PC-9 (cell line): ENCODE measurements around the gene PPP1R15B.

Source experiments
- EZH2 ChIP-seq: fragments of 200-600 bp; sonication (generic); IDR thresholded peaks from 2 replicates; pipeline ENCODE4 v1.8.0; 2017; ENCODE audit warnings: antibody characterized with exemption, low read depth
- TF ChIP-seq, protein P1 (sequence below): fragments of 200-600 bp; sonication (generic); conservative IDR thresholded peaks from 2 replicates; pipeline ENCODE4 v1.6.1; 2017; ENCODE audit warnings: mixed run types, antibody characterized with exemption, mild to moderate bottlenecking, moderate library complexity

DNA sequence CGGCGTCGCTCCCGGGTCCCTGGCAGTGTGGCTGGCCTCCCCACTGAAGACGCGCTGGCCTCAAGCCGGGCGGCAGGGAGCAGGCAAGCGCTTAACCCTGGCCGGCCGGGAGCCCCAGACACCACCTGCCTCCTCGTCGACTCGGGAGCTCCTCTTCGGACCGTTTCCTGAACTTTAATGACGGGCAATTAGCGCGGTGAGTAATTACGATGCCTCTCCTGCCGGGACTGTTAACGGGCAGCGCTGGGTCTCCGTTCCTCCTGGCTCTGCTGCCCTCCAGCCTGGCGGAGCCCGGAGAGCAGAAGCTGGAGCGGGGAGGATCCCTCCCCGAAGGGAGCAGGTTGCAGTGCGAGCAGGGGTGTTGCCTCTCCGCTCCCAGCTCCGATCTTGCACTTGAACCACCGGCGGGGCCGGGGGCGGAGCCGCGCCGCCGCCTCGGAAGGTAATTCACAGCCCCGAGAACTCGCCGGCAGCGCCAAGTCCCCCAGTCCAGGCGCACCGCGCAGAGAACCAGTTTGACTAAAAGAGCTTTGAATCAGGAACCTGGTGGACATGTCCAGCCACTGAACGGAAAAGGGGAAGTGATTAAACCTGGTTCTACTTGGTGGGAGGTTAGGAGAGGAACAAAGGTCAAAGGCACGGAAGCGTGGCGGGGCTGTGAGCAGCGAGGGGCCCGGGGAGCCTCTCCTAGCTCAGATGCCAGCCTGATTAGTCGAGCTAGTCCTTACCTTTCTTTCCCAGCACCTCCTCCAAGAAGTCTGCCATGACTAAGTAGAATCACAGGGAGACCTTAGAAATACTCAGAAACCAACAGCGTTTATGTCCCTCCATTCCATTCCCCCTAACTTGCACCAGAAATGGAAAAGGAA lies 33.6 kb downstream of the PPP1R15B start:
- TF ChIP-seq, protein P1, sequence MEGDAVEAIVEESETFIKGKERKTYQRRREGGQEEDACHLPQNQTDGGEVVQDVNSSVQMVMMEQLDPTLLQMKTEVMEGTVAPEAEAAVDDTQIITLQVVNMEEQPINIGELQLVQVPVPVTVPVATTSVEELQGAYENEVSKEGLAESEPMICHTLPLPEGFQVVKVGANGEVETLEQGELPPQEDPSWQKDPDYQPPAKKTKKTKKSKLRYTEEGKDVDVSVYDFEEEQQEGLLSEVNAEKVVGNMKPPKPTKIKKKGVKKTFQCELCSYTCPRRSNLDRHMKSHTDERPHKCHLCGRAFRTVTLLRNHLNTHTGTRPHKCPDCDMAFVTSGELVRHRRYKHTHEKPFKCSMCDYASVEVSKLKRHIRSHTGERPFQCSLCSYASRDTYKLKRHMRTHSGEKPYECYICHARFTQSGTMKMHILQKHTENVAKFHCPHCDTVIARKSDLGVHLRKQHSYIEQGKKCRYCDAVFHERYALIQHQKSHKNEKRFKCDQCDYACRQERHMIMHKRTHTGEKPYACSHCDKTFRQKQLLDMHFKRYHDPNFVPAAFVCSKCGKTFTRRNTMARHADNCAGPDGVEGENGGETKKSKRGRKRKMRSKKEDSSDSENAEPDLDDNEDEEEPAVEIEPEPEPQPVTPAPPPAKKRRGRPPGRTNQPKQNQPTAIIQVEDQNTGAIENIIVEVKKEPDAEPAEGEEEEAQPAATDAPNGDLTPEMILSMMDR: peak; percentile 23; the same call in 1 of the 2 replicates
- no peak for TF ChIP-seq EZH2
